Measurements from ENCODE around the gene KLRC3.
"Not testable (repeated sequence)": the region's sequence is repeated elsewhere in the genome, so short reads cannot be mapped to it uniquely, and the experiment has no call there.

KLRC3 gene

GRCh38 chr12:10369557-10370415, 50.6 kb downstream of the KLRC3 start:
- no peak for DNase-seq (ENCODE audit: low read depth in 2 of 2, low spot score in 1 of 2)

GRCh38 chr12:10368206-10369171, 51.9 kb downstream of the KLRC3 start:
- no peak for DNase-seq (ENCODE audit: low read depth in 2 of 2, low spot score in 1 of 2)

DNA sequence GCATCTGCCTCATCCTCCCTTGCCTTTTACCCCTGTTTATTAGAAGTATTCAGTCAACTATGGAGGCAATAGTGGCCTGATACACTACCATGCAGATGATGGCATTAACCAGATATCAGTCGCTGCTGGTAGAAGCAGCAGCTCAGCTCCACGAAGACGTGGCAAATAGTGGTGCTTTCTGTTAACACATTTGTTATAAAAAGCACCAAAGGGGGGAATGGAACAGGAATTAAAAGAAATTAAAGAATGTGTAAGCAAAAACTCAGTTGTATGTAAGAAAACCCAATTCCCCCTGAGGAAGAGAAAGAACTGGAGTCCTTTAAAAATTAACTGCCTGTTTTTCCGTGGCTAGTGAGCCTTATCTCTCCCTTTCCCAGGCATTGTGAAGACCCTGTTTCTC, 52.7 kb downstream of the KLRC3 start:
- not testable (repeated sequence) for DNase-seq (ENCODE audit: low read depth in 2 of 2, low spot score in 1 of 2)

- DNase-seq (ENCODE audit: low read depth in 2 of 2, low spot score in 1 of 2), result no peak
Measured at GRCh38 chr12:10366875-10367274, 53.5 kb downstream of the KLRC3 start.

- DNase-seq (ENCODE audit: low read depth in 2 of 2, low spot score in 1 of 2), result no peak
Measured at GRCh38 chr12:10365696-10366405, 54.5 kb downstream of the KLRC3 start.

GRCh38 chr12:10364815-10365622, 55.4 kb downstream of the KLRC3 start:
- DNase-seq (ENCODE audit: low read depth in 2 of 2, low spot score in 1 of 2), result no peak

- no peak for DNase-seq (ENCODE audit: low read depth in 2 of 2, low spot score in 1 of 2)
Measured at GRCh38 chr12:10363914-10364814, 56.2 kb downstream of the KLRC3 start.

GRCh38 chr12:10363658-10363913, 56.8 kb downstream of the KLRC3 start:
- no peak for DNase-seq (ENCODE audit: low read depth in 2 of 2, low spot score in 1 of 2)

DNA sequence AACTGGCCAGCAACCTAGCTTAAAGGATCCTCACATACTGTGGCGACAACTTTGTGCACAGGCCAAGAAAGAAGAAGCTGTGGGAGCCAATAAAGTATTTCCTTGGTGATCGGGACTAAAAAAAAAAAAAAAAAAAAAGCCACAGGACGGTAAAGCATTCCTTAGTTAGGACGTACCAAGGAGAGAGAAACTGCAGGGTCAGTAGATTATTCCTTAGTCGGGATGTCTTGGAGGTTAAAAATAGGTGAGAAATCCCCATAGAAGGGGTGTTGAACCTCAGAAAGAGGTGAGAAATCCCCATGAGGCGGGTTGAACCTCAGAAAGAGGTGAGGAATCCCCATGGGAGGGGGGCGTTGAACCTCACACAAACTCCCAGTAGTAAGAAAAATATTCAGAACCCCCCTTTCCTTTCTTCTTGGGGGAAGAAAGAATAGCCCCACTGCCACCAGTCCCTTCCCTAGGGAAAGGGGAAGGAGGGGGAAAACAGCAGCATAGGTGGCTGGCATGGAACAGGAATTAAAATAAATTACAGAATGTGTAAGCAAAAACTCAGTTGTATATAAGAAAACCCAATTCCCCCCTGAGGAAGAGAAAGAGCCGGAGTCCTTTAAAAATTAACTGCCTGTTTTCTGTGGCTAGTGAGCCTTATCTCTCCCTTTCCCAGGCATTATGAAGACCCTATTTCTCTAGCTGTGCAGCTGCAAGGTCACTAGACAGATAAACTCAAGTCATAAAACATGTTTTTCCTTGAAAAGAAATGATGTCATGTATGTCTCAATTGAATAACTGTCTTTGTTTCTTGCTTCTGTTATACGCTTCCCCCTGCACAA, 57.4 kb downstream of the KLRC3 start:
- DNase-seq (ENCODE audit: low read depth in 2 of 2, low spot score in 1 of 2), result no peak

DNA sequence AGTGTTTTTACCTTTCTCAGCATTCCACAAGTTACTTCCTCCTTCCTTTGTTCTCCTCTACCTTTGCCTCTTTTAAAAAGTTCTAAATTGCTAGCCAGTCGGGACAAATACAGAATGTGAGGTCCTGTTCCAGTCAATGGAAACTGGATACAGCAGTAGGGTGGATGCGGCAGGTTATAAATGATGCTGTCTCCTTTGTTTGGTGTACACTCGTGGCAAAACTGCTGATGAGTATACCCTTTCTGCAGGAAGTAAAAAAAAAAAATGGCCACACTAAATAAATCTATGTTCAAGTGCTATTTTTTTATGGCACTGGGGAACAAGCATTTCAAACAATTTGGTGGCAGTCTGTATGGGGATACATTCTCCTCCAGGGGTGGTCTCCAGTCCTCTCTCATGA, 58.1 kb downstream of the KLRC3 start:
- DNase-seq (ENCODE audit: low read depth in 2 of 2, low spot score in 1 of 2), result no peak

Measured in stimulated activated CD8-positive, alpha-beta memory T cell treated with anti-CD3 and anti-CD28 coated beads, Interleukin-4, amount 100 ng/mL, for 1 hour (primary cell).